K562 (cell line): ENCODE data around the gene MMP11. TPM values are rescaled to one million over a fixed set of nuclear protein-coding genes. Genes with fewer than 3 reads are reported as not detected.

Experiments used
- ATAC-seq: fragments of 200-7000 bp; cut with Tn5 transposase; 3 replicates; pipeline ENCODE4 v1.9.1; 2020; ENCODE audit warnings: moderate library complexity
- BruUV-seq: library from RNA; stranded (reverse); fragments of 400-500 nt; replicated peaks from 2 replicates; lab custom pipeline; 2021; lab: Mats Ljungman, UMichigan
- CTCF ChIA-PET: fragments of 300-600 bp; formaldehyde crosslinking; extraction: SDS; loops from one replicate; lab custom pipeline; 2021; ENCODE audit warnings: low intra/inter-chr PET ratio; lab: Yijun Ruan, JAX
- POLR2A ChIA-PET: fragments of 300-600, 350-650 bp; sonication (Branson Sonifier 250); formaldehyde crosslinking; extraction: SDS; loops from one replicate; lab custom pipeline; 2021; ENCODE audit warnings: antibody characterized with exemption, inconsistent platforms; lab: Yijun Ruan, JAX
- DNase-seq, 4 experiments: peaks; one replicate each; pipeline versions ENCODE4 v3.0.0 to v3.0.0-alpha.2; 2011 to 2018; ENCODE audit warnings: low spot score in 3 of 4, mixed read lengths in 3 of 4; ENCODE audit errors: extremely low read depth in 1 of 4
- FAIRE-seq: peaks from 2 replicates; lab custom pipeline; 2011; peaks lifted over from hg19 to GRCh38; lab: Jason Lieb, UNC
- H2AFZ ChIP-seq: 2 replicates; pipeline ENCODE4 v1.6.0; 2011; ENCODE audit warnings: low read depth, low read length, control low read depth, inconsistent platforms
- H3K27ac ChIP-seq: fragments of 200-600 bp; 3 replicates; pipeline ENCODE4 v1.8.0; 2011; ENCODE audit warnings: low read depth, mild to moderate bottlenecking, control low read depth, inconsistent platforms, low read length, moderate library complexity, mixed read lengths; ENCODE audit errors: extremely low read depth
- H3K27me3 ChIP-seq, 2 experiments: fragments of 300-600 bp in 1 of 2; 2 replicates in 1 of 2; 3 replicates in 1 of 2; pipeline versions ENCODE4 v1.6.0 to v1.8.0; 2011; ENCODE audit warnings: inconsistent platforms in 2 of 2, low read length in 2 of 2, mild to moderate bottlenecking in 1 of 2, mixed read lengths in 1 of 2, moderate library complexity in 1 of 2; ENCODE audit not compliant: control insufficient read depth in 2 of 2, insufficient read depth in 2 of 2
- H3K36me3 ChIP-seq: fragments of 300-600 bp; 3 replicates; pipeline ENCODE4 v1.8.0; 2011; ENCODE audit warnings: mild to moderate bottlenecking, low read length, inconsistent platforms; ENCODE audit not compliant: control insufficient read depth, insufficient read depth
- H3K4me1 ChIP-seq, 2 experiments: fragments of 200-600 bp in 1 of 2; replicated peaks in 1 of 2; 2 replicates in 1 of 2; 3 replicates in 1 of 2; pipeline versions ENCODE4 v1.5.1 to v1.8.0; 2011; ENCODE audit warnings: inconsistent platforms in 2 of 2, low read length in 2 of 2, mild to moderate bottlenecking in 1 of 2, mixed read lengths in 1 of 2, moderate library complexity in 1 of 2; ENCODE audit not compliant: control insufficient read depth in 2 of 2, insufficient read depth in 2 of 2
- H3K4me2 ChIP-seq: 2 replicates; pipeline ENCODE4 v1.6.1; 2011; ENCODE audit warnings: low read length, control low read depth, inconsistent platforms, mixed read lengths; ENCODE audit not compliant: insufficient read depth
- H3K4me3 ChIP-seq: fragments of 200-600 bp; sonication (generic), shearing (Covaris generic); 2 replicates; pipeline ENCODE4 v1.5.1; 2016; ENCODE audit warnings: control low read depth, inconsistent platforms
- H3K79me2 ChIP-seq: fragments of 200-600 bp; 3 replicates; pipeline ENCODE4 v1.8.0; 2011; ENCODE audit warnings: low read length, inconsistent platforms; ENCODE audit not compliant: control insufficient read depth, insufficient read depth
- H3K9ac ChIP-seq, 2 experiments: 2 replicates each; pipeline versions ENCODE4 v1.6.0 to v1.6.1; 2011; ENCODE audit warnings: low read depth in 2 of 2, low read length in 2 of 2, control low read depth in 1 of 2, inconsistent platforms in 1 of 2, mild to moderate bottlenecking in 1 of 2, mixed read lengths in 1 of 2; ENCODE audit not compliant: insufficient read depth in 1 of 2
- H3K9me1 ChIP-seq: one replicate; pipeline ENCODE4 v1.6.0; 2011; ENCODE audit warnings: inconsistent platforms, mild to moderate bottlenecking, low read length, moderate library complexity; ENCODE audit not compliant: control insufficient read depth, insufficient read depth
- H3K9me3 ChIP-seq: replicated peaks from 2 replicates; pipeline ENCODE4 v1.5.1; 2011; ENCODE audit warnings: low read depth, low read length, inconsistent platforms; ENCODE audit not compliant: control insufficient read depth, insufficient read depth
- H4K20me1 ChIP-seq: replicated peaks from 2 replicates; pipeline ENCODE4 v1.6.1; 2011; ENCODE audit warnings: low read length, inconsistent platforms, mixed read lengths; ENCODE audit not compliant: control insufficient read depth, insufficient read depth
- SRSF1 ChIP-seq: fragments of 200-400 bp; formaldehyde crosslinking; IDR thresholded peaks from 2 replicates; pipeline ENCODE4 v1.6.1; 2017; ENCODE audit warnings: mild to moderate bottlenecking, low read depth, low read length, moderate library complexity
- ZSCAN32 ChIP-seq: fragments of 450-650 bp; formaldehyde crosslinking; IDR thresholded peaks from 2 replicates; pipeline ENCODE4 v1.4.0; 2020; ENCODE audit warnings: mild to moderate bottlenecking, moderate library complexity
- WGBS: fragments of 100-300 bp; shearing (Covaris generic); methylation state at CpG from one replicate; pipeline ENCODE4 v1.1.6; 2016; ENCODE audit warnings: low coverage, mixed read lengths; ENCODE audit not compliant: insufficient coverage; ENCODE audit errors: missing lambda C conversion rate; 5-methylcytosine and 5-hydroxymethylcytosine counted together
- in situ Hi-C: fragments of 300-500 bp; cut with MboI; formaldehyde crosslinking; loops from 4 replicates; pipeline ENCODE4 v1.15.0; 2018; ENCODE audit warnings: inconsistent platforms, mixed read lengths
- intact Hi-C: fragments of 100-400 bp; cut with micrococcal nuclease; formaldehyde crosslinking; loops from 2 replicates; pipeline ENCODE4 v1.14.2; 2022
- polyA plus RNA-seq, 8 experiments: library from polyadenylated mRNA; depleted of rRNA in 4 of 8; stranded (reverse) in 5 of 8; unstranded in 3 of 8; fragments of >200 nt; fragmentation: Nextera tagmentation in 2 of 8; fragmentation: Illumina TruSeq in 1 of 8; extraction: Ambion mirVana in 2 of 8; extraction: Trizol in 1 of 8; gene quantifications; 2 replicates each; pipeline versions ENCODE4 v1.2.1 to v1.2.3, GENCODE V29; 2011 to 2014; ENCODE audit warnings: inconsistent platforms in 1 of 8, missing spikeins in 1 of 8
- total RNA-seq, 7 experiments: library from RNA; depleted of rRNA in 6 of 7; stranded (reverse); fragments of >200 nt in 6 of 7; fragmentation: Illumina TruSeq in 2 of 7; extraction: Trizol in 2 of 7; gene quantifications; 2 replicates each; pipeline versions ENCODE4 v1.2.1 to v1.2.3, GENCODE V29; 2011 to 2021; ENCODE audit warnings: low replicate concordance in 1 of 7
- TF ChIP-seq, protein P1 (sequence below): fragments of 250-450 bp; sonication (Bioruptor Pico); IDR thresholded peaks from 2 replicates; pipeline ENCODE4 v1.8.0; 2021; ENCODE audit warnings: mild to moderate bottlenecking, moderate library complexity

Gene MMP11
- total and polyA plus RNA-seq, 9 of the 15 experiments (the other 6 are each of a cell fraction or from before 2014, with no cell fraction given): 0.14 to 1.8 (median 1.1) TPM; not detected in 2

DNA sequence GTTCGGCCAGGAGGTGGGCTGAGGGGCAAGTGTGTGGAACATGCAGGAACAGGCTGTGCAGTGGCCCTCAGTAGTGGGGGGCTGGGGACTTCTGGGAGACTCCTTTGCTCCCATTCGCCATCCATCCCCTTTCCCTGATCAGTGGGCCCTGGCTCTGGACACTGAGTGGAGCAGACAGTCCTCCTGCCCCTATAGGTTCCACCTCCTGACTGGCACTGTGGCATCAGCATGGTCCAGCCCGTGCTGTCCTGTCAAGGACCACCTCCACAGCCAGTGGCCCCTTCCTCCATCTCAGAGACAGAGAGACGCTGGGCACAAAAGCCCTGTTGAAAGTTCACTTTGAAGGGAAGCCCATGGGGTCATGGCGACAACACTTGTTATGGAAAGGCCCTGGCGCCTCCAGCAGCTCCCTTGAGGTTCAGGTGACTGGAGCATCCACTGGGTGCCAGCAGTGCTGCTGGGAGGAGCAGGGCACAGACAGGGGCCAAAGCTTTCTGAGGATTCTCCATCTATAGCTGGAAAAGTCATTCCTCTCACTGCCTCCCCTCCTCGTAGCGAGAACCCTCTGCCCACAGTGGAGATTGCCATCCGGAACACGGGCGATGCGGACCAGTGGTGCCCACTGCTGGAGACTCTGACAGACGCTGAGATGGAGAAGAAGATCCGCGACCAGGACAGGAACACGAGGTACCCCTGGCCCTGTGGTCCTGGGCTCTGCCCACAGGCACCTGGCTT is 60.5 kb downstream of the MMP11 start:
- in situ Hi-C loops: no loop called here

More for the DNA sequence above, 60.5 kb downstream of the MMP11 start:
- no peak overlapping the region for H3K4me2 ChIP-seq
- no peaks in the 10 kb centered on the region for H3K9me3 ChIP-seq
- TF ChIP-seq SRSF1: no peak
- TF ChIP-seq, protein P1, sequence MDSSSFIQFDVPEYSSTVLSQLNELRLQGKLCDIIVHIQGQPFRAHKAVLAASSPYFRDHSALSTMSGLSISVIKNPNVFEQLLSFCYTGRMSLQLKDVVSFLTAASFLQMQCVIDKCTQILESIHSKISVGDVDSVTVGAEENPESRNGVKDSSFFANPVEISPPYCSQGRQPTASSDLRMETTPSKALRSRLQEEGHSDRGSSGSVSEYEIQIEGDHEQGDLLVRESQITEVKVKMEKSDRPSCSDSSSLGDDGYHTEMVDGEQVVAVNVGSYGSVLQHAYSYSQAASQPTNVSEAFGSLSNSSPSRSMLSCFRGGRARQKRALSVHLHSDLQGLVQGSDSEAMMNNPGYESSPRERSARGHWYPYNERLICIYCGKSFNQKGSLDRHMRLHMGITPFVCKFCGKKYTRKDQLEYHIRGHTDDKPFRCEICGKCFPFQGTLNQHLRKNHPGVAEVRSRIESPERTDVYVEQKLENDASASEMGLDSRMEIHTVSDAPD (CRISPR knock-in tag): no peak
- TF ChIP-seq ZSCAN32 (CRISPR knock-in tag): no peak
- TF ChIP-seq, all 486 proteins: peak for 0
- Histone ChIP-seq H4K20me1 (no peaks in the 10 kb centered on the region; the same call in 1 of the 2 replicates), H3K4me1 (peaks cover 0 to 27% of the 10 kb centered on the region in 2 experiments; a peak in 3 of 5 replicates), H3K27me3 (no peaks in the 10 kb centered on the region), H3K4me3 (no peak overlapping the region), H3K9me1 (no peaks in the 10 kb centered on the region), H3K36me3 (peaks cover 55% of the 10 kb centered on the region; the same call in 2 of the 3 replicates), H3K9ac (no peak overlapping the region; a peak in 1 of 4 replicates), H2AFZ (no peak overlapping the region), H3K27ac (no peak overlapping the region), H3K79me2 (no peaks in the 10 kb centered on the region)
- POLR2A ChIA-PET: no interaction called here
- DNase-seq (no peak), ATAC-seq (no peak), FAIRE-seq (no peak)
- no TSS peak for BruUV-seq
- intact Hi-C loops: no loop called here
- CTCF ChIA-PET: no interaction called here
- 92% methylated on average over 9 of the region's 16 CpGs for WGBS

Other genes with a start within 250 kb of the MMP11 start
Only the 7 nearest of the 17 such genes appear.
- not detected in 2 replicates for gene RGL4, start 81.8 kb upstream of the MMP11 start, total RNA-seq (2014; rRNA removed)
- gene RGL4, start 81.8 kb upstream of the MMP11 start, total RNA-seq (2014; rRNA removed; fragmentation: Illumina TruSeq; extraction: Trizol): not detected in 2 replicates
- gene RGL4, start 81.8 kb upstream of the MMP11 start, total RNA-seq (2015; rRNA removed; fragmentation: Illumina TruSeq; extraction: Trizol): not detected in 2 replicates
- gene RGL4, start 81.8 kb upstream of the MMP11 start, total RNA-seq (2021): not detected in 2 replicates
- gene RGL4, start 81.8 kb upstream of the MMP11 start, polyA plus RNA-seq (2011; rRNA removed): not detected in 2 replicates
- gene RGL4, start 81.8 kb upstream of the MMP11 start, polyA plus RNA-seq (2014; fragmentation: Illumina TruSeq; extraction: Trizol): not detected in 2 replicates
- not detected for gene RGL4, start 81.8 kb upstream of the MMP11 start, polyA plus RNA-seq (2014; fragmentation: Nextera tagmentation; extraction: Ambion mirVana)
- not detected in 2 replicates for gene RGL4, start 81.8 kb upstream of the MMP11 start, polyA plus RNA-seq (2014; rRNA removed)
- gene ZNF70, start 21.7 kb upstream of the MMP11 start, total RNA-seq (2014; rRNA removed): 1.4 and 1.8 TPM in 2 replicates
- gene ZNF70, start 21.7 kb upstream of the MMP11 start, total RNA-seq (2014; rRNA removed; fragmentation: Illumina TruSeq; extraction: Trizol): 2.3 TPM in 2 replicates
- gene ZNF70, start 21.7 kb upstream of the MMP11 start, total RNA-seq (2015; rRNA removed; fragmentation: Illumina TruSeq; extraction: Trizol): 2.4 and 2.5 TPM in 2 replicates
- gene ZNF70, start 21.7 kb upstream of the MMP11 start, total RNA-seq (2021): 3.2 and 3.3 TPM in 2 replicates
- gene ZNF70, start 21.7 kb upstream of the MMP11 start, polyA plus RNA-seq (2011; rRNA removed): 0.57 and 0.58 TPM in 2 replicates
- 1.3 and 1.5 TPM in 2 replicates for gene ZNF70, start 21.7 kb upstream of the MMP11 start, polyA plus RNA-seq (2014; fragmentation: Illumina TruSeq; extraction: Trizol)
- gene ZNF70, start 21.7 kb upstream of the MMP11 start, polyA plus RNA-seq (2014; fragmentation: Nextera tagmentation; extraction: Ambion mirVana): under 1 TPM; 0.14 to 0.18 TPM
- gene ZNF70, start 21.7 kb upstream of the MMP11 start, polyA plus RNA-seq (2014; rRNA removed): 1.1 and 1.3 TPM in 2 replicates
- gene VPREB3, start 18.4 kb upstream of the MMP11 start, total RNA-seq (2014; rRNA removed): not detected in 2 replicates
- not detected in 2 replicates for gene VPREB3, start 18.4 kb upstream of the MMP11 start, total RNA-seq (2014; rRNA removed; fragmentation: Illumina TruSeq; extraction: Trizol)
- not detected in 2 replicates for gene VPREB3, start 18.4 kb upstream of the MMP11 start, total RNA-seq (2015; rRNA removed; fragmentation: Illumina TruSeq; extraction: Trizol)
- 0.71 TPM in 1 of 2 replicates, not detected in the other for gene VPREB3, start 18.4 kb upstream of the MMP11 start, total RNA-seq (2021)
- gene VPREB3, start 18.4 kb upstream of the MMP11 start, polyA plus RNA-seq (2011; rRNA removed): 0.20 TPM in 1 of 2 replicates, not detected in the other
- gene VPREB3, start 18.4 kb upstream of the MMP11 start, polyA plus RNA-seq (2014; fragmentation: Illumina TruSeq; extraction: Trizol): not detected in 2 replicates
- under 1 TPM in 1 of 2 experiments, not detected in 1; 0.14 TPM for gene VPREB3, start 18.4 kb upstream of the MMP11 start, polyA plus RNA-seq (2014; fragmentation: Nextera tagmentation; extraction: Ambion mirVana)
- not detected in 2 replicates for gene VPREB3, start 18.4 kb upstream of the MMP11 start, polyA plus RNA-seq (2014; rRNA removed)
- not detected in 2 replicates for gene C22orf15, start 9.9 kb upstream of the MMP11 start, total RNA-seq (2014; rRNA removed)
- not detected in 2 replicates for gene C22orf15, start 9.9 kb upstream of the MMP11 start, total RNA-seq (2014; rRNA removed; fragmentation: Illumina TruSeq; extraction: Trizol)
- not detected in 2 replicates for gene C22orf15, start 9.9 kb upstream of the MMP11 start, total RNA-seq (2015; rRNA removed; fragmentation: Illumina TruSeq; extraction: Trizol)
- not detected in 2 replicates for gene C22orf15, start 9.9 kb upstream of the MMP11 start, total RNA-seq (2021)
- not detected in 2 replicates for gene C22orf15, start 9.9 kb upstream of the MMP11 start, polyA plus RNA-seq (2011; rRNA removed)
- gene C22orf15, start 9.9 kb upstream of the MMP11 start, polyA plus RNA-seq (2014; fragmentation: Illumina TruSeq; extraction: Trizol): not detected in 2 replicates
- gene C22orf15, start 9.9 kb upstream of the MMP11 start, polyA plus RNA-seq (2014; fragmentation: Nextera tagmentation; extraction: Ambion mirVana): not detected
- 0.07 TPM in 1 of 2 replicates, not detected in the other for gene C22orf15, start 9.9 kb upstream of the MMP11 start, polyA plus RNA-seq (2014; rRNA removed)
- gene CHCHD10, start 4.9 kb upstream of the MMP11 start, total RNA-seq (2014; rRNA removed): 84.9 and 214 TPM in 2 replicates
- 76.4 and 102 TPM in 2 replicates for gene CHCHD10, start 4.9 kb upstream of the MMP11 start, total RNA-seq (2014; rRNA removed; fragmentation: Illumina TruSeq; extraction: Trizol)
- 124 and 130 TPM in 2 replicates for gene CHCHD10, start 4.9 kb upstream of the MMP11 start, total RNA-seq (2015; rRNA removed; fragmentation: Illumina TruSeq; extraction: Trizol)
- gene CHCHD10, start 4.9 kb upstream of the MMP11 start, total RNA-seq (2021): 270 and 292 TPM in 2 replicates
- 51.1 and 51.8 TPM in 2 replicates for gene CHCHD10, start 4.9 kb upstream of the MMP11 start, polyA plus RNA-seq (2011; rRNA removed)
- gene CHCHD10, start 4.9 kb upstream of the MMP11 start, polyA plus RNA-seq (2014; fragmentation: Illumina TruSeq; extraction: Trizol): 157 and 178 TPM in 2 replicates
- 10 to 100 TPM; 15.2 to 41.0 TPM for gene CHCHD10, start 4.9 kb upstream of the MMP11 start, polyA plus RNA-seq (2014; fragmentation: Nextera tagmentation; extraction: Ambion mirVana)
- 159 and 170 TPM in 2 replicates for gene CHCHD10, start 4.9 kb upstream of the MMP11 start, polyA plus RNA-seq (2014; rRNA removed)
- 65.4 and 74.0 TPM in 2 replicates for gene SMARCB1, start 14.1 kb downstream of the MMP11 start, total RNA-seq (2014; rRNA removed)
- gene SMARCB1, start 14.1 kb downstream of the MMP11 start, total RNA-seq (2014; rRNA removed; fragmentation: Illumina TruSeq; extraction: Trizol): 39.5 and 44.5 TPM in 2 replicates
- 50.9 and 53.7 TPM in 2 replicates for gene SMARCB1, start 14.1 kb downstream of the MMP11 start, total RNA-seq (2015; rRNA removed; fragmentation: Illumina TruSeq; extraction: Trizol)
- gene SMARCB1, start 14.1 kb downstream of the MMP11 start, total RNA-seq (2021): 79.1 and 79.2 TPM in 2 replicates
- 113 and 117 TPM in 2 replicates for gene SMARCB1, start 14.1 kb downstream of the MMP11 start, polyA plus RNA-seq (2011; rRNA removed)
- gene SMARCB1, start 14.1 kb downstream of the MMP11 start, polyA plus RNA-seq (2014; fragmentation: Illumina TruSeq; extraction: Trizol): 111 TPM in 2 replicates
- 1 to 10 TPM; 1.2 to 3.0 TPM for gene SMARCB1, start 14.1 kb downstream of the MMP11 start, polyA plus RNA-seq (2014; fragmentation: Nextera tagmentation; extraction: Ambion mirVana)
- gene SMARCB1, start 14.1 kb downstream of the MMP11 start, polyA plus RNA-seq (2014; rRNA removed): 75.3 and 90.2 TPM in 2 replicates
- gene DERL3, start 66.2 kb downstream of the MMP11 start, total RNA-seq (2014; rRNA removed): 6.2 and 6.9 TPM in 2 replicates
- gene DERL3, start 66.2 kb downstream of the MMP11 start, total RNA-seq (2014; rRNA removed; fragmentation: Illumina TruSeq; extraction: Trizol): 0.77 and 1.7 TPM in 2 replicates
- gene DERL3, start 66.2 kb downstream of the MMP11 start, total RNA-seq (2015; rRNA removed; fragmentation: Illumina TruSeq; extraction: Trizol): 1.4 and 2.4 TPM in 2 replicates
- gene DERL3, start 66.2 kb downstream of the MMP11 start, total RNA-seq (2021): 8.8 and 9.2 TPM in 2 replicates
- 8.3 and 19.3 TPM in 2 replicates for gene DERL3, start 66.2 kb downstream of the MMP11 start, polyA plus RNA-seq (2011; rRNA removed)
- gene DERL3, start 66.2 kb downstream of the MMP11 start, polyA plus RNA-seq (2014; fragmentation: Illumina TruSeq; extraction: Trizol): 4.8 and 7.4 TPM in 2 replicates
- 1 to 10 TPM; 1.3 to 2.9 TPM for gene DERL3, start 66.2 kb downstream of the MMP11 start, polyA plus RNA-seq (2014; fragmentation: Nextera tagmentation; extraction: Ambion mirVana)
- gene DERL3, start 66.2 kb downstream of the MMP11 start, polyA plus RNA-seq (2014; rRNA removed): 12.1 and 12.4 TPM in 2 replicates